Type B pancreatic cell (in vitro differentiated cells): Measurements from ENCODE around the gene RPLP1. TPM values are rescaled to one million over a fixed set of nuclear protein-coding genes. Genes with fewer than 3 reads are reported as not detected.

Experiments
- DNase-seq: peaks from one replicate; pipeline ENCODE4 v3.0.0; 2021; ENCODE audit warnings: mixed read lengths; ENCODE audit not compliant: unreplicated experiment; ENCODE audit errors: extremely low spot score
- H3K27ac Mint-ChIP-seq: 2 replicates; pipeline ENCODE4 v1.8.0; 2021; ENCODE audit warnings: mild to moderate bottlenecking, mixed read lengths
- H3K27me3 Mint-ChIP-seq: 2 replicates; pipeline ENCODE4 v1.8.0; 2021; ENCODE audit warnings: mixed read lengths
- H3K36me3 Mint-ChIP-seq: 2 replicates; pipeline ENCODE4 v1.8.0; 2021; ENCODE audit warnings: mixed read lengths
- H3K4me1 Mint-ChIP-seq: one replicate; pipeline ENCODE4 v1.8.0; 2021; ENCODE audit warnings: mixed read lengths; ENCODE audit not compliant: unreplicated experiment
- H3K4me3 Mint-ChIP-seq: 2 replicates; pipeline ENCODE4 v1.8.0; 2021; ENCODE audit warnings: mild to moderate bottlenecking, mixed read lengths
- H3K9me3 Mint-ChIP-seq: 2 replicates; pipeline ENCODE4 v1.8.0; 2021; ENCODE audit warnings: mixed read lengths
- CTCF ChIP-seq: fragments of 200-600 bp; sonication (generic); conservative IDR thresholded peaks from 2 replicates; pipeline ENCODE4 v1.5.0; 2021; ENCODE audit warnings: antibody characterized with exemption, mild to moderate bottlenecking
- total RNA-seq: library from RNA; stranded (reverse); gene quantifications from 2 replicates; pipeline ENCODE4 v1.2.1, GENCODE V29; 2021; ENCODE audit warnings: low replicate concordance

Gene RPLP1
- total RNA-seq, 1 donor from 2014 or later, result 1,694 TPM

- Mint-ChIP-seq H3K36me3 (peaks cover 24% of the 10 kb centered on the region), H3K27me3 (no peaks in the 10 kb centered on the region), H3K27ac (no peak overlapping the region), H3K4me1 (no peaks in the 10 kb centered on the region), H3K4me3 (no peak overlapping the region), H3K9me3 (no peaks in the 10 kb centered on the region)
- TF ChIP-seq CTCF, result no peak
- no peak for DNase-seq
Measured at GRCh38 chr15:69424748-69425413, 27.7 kb upstream of the RPLP1 start.

- H3K27me3 Mint-ChIP-seq, result no peaks in the 10 kb centered on the region
- no peak for DNase-seq
- no peak overlapping the region for H3K27ac Mint-ChIP-seq
- no peak for TF ChIP-seq CTCF
- peaks cover 30% of the 10 kb centered on the region for H3K36me3 Mint-ChIP-seq
- H3K4me3 Mint-ChIP-seq, result no peak overlapping the region
- H3K9me3 Mint-ChIP-seq, result no peaks in the 10 kb centered on the region
- H3K4me1 Mint-ChIP-seq, result no peaks in the 10 kb centered on the region
Measured at GRCh38 chr15:69433831-69434230, 18.8 kb upstream of the RPLP1 start.

GRCh38 chr15:69434238-69434637 is 18.4 kb upstream of the RPLP1 start:
- DNase-seq, result no peak
- no peak for TF ChIP-seq CTCF
- Mint-ChIP-seq H3K4me1 (no peaks in the 10 kb centered on the region), H3K36me3 (peaks cover 27% of the 10 kb centered on the region), H3K27ac (no peak overlapping the region), H3K9me3 (no peaks in the 10 kb centered on the region), H3K4me3 (no peak overlapping the region), H3K27me3 (no peaks in the 10 kb centered on the region)

GRCh38 chr15:69434679-69435078 is 17.9 kb upstream of the RPLP1 start:
- no peaks in the 10 kb centered on the region for H3K27me3 Mint-ChIP-seq
- H3K4me3 Mint-ChIP-seq, result no peak overlapping the region
- H3K9me3 Mint-ChIP-seq, result no peaks in the 10 kb centered on the region
- no peak for TF ChIP-seq CTCF
- peaks cover 30% of the 10 kb centered on the region for H3K36me3 Mint-ChIP-seq
- DNase-seq, result no peak
- H3K4me1 Mint-ChIP-seq, result no peaks in the 10 kb centered on the region
- H3K27ac Mint-ChIP-seq, result no peak overlapping the region

- TF ChIP-seq CTCF, result no peak
- no peak for DNase-seq
- H3K4me3 Mint-ChIP-seq, result no peak overlapping the region
- no peaks in the 10 kb centered on the region for H3K9me3 Mint-ChIP-seq
- no peaks in the 10 kb centered on the region for H3K27me3 Mint-ChIP-seq
- no peak overlapping the region for H3K27ac Mint-ChIP-seq
- H3K4me1 Mint-ChIP-seq, result no peaks in the 10 kb centered on the region
- H3K36me3 Mint-ChIP-seq, result peaks cover 26% of the 10 kb centered on the region
Measured at GRCh38 chr15:69435985-69436384, 16.6 kb upstream of the RPLP1 start.
